Activated CD4-positive, CD25-positive, alpha-beta regulatory T cell treated with anti-CD3 and anti-CD28 coated beads, Interleukin-2, amount 50 U/mL, for 16 hours (primary cell): Measurements from ENCODE around the gene ALX3.
"Not testable (repeated sequence)": the region's sequence is repeated elsewhere in the genome, so short reads cannot be mapped to it uniquely, and the experiment has no call there.

Source experiments
- DNase-seq: peaks from one replicate; pipeline ENCODE4 v3.0.0-alpha.2; 2020; ENCODE audit warnings: low read depth, low spot score

Gene ALX3

GRCh38 chr1:110047463-110047862, 23.0 kb downstream of the ALX3 start:
- DNase-seq = no peak

- DNase-seq = no peak
Measured at GRCh38 chr1:110043016-110043415, 27.5 kb downstream of the ALX3 start.

- DNase-seq = no peak
Measured at GRCh38 chr1:110040548-110040947, 29.9 kb downstream of the ALX3 start.

- DNase-seq = no peak
Measured at GRCh38 chr1:110039641-110040040, 30.8 kb downstream of the ALX3 start.

- DNase-seq = no peak
Measured at GRCh38 chr1:110038271-110038670, 32.2 kb downstream of the ALX3 start.

- no peak for DNase-seq
Measured at GRCh38 chr1:110035236-110035752, 35.2 kb downstream of the ALX3 start.

GRCh38 chr1:110034451-110035235, 35.8 kb downstream of the ALX3 start, which contains the start of gene STRIP1:
Gene STRIP1, plus strand, starts transcription at chr1:110034624. Its CDS starts 14 bp downstream, at chr1:110034638.
- DNase-seq = peak; percentile 86

- DNase-seq = no peak
Measured at GRCh38 chr1:110034040-110034450, 36.4 kb downstream of the ALX3 start.

- DNase-seq = no peak
Measured at GRCh38 chr1:110033421-110033820, 37.1 kb downstream of the ALX3 start.

GRCh38 chr1:110032327-110032726, 38.1 kb downstream of the ALX3 start:
- no peak for DNase-seq

GRCh38 chr1:110030687-110031086, 39.8 kb downstream of the ALX3 start:
- DNase-seq = not testable (repeated sequence)

GRCh38 chr1:110024613-110025012, 45.9 kb downstream of the ALX3 start:
- no peak for DNase-seq

- no peak for DNase-seq
Measured at GRCh38 chr1:110021285-110021684, 49.2 kb downstream of the ALX3 start.

GRCh38 chr1:110019770-110020169, 50.7 kb downstream of the ALX3 start:
- no peak for DNase-seq

- DNase-seq = no peak
Measured at GRCh38 chr1:110018396-110018795, 52.1 kb downstream of the ALX3 start.

- no peak for DNase-seq
Measured at GRCh38 chr1:110017792-110018191, 52.7 kb downstream of the ALX3 start.

GRCh38 chr1:110012100-110012780, 58.2 kb downstream of the ALX3 start:
- no peak for DNase-seq

- DNase-seq = no peak
Measured at GRCh38 chr1:110011527-110012041, 58.9 kb downstream of the ALX3 start.
